ENCODE results near the gene UBE2N.

The UBE2N gene

GRCh38 chr12:93356214-93356613, 85.5 kb downstream of the UBE2N start:
- no peak for TF ChIP-seq ZNF26 (tag by site-specific recombination; IDR thresholded peaks at IDR 0.05)
- TF ChIP-seq ZNF169 (tag by site-specific recombination; IDR thresholded peaks at IDR 0.05), result no peak
- no peak for TF ChIP-seq ZNF335 (tag by site-specific recombination; conservative IDR thresholded peaks at IDR 0.05)
- no peak for TF ChIP-seq TSHZ1 (tag by site-specific recombination; IDR thresholded peaks at IDR 0.05; ENCODE audit: borderline replicate concordance)
- TF ChIP-seq ZBTB21 (tag by site-specific recombination; IDR thresholded peaks at IDR 0.05), result no peak
- no peak for TF ChIP-seq ZNF354C (tag by site-specific recombination; IDR thresholded peaks at IDR 0.05; ENCODE audit: borderline replicate concordance, low read depth)
- no peak for TF ChIP-seq ZNF664 (tag by site-specific recombination; IDR thresholded peaks at IDR 0.05)
- TF ChIP-seq ZNF777 (tag by site-specific recombination; IDR thresholded peaks at IDR 0.05; ENCODE audit: borderline replicate concordance), result no peak
- no peak for TF ChIP-seq ZNF148 (tag by site-specific recombination; IDR thresholded peaks at IDR 0.05; ENCODE audit: borderline replicate concordance)
- TF ChIP-seq SP2 (tag by site-specific recombination; IDR thresholded peaks at IDR 0.05), result no peak
- no peak for TF ChIP-seq GLI2 (tag by site-specific recombination; IDR thresholded peaks at IDR 0.05; ENCODE audit: borderline replicate concordance, low read depth)
- no peak for TF ChIP-seq REPIN1 (tag by site-specific recombination; IDR thresholded peaks at IDR 0.05; ENCODE audit: low read depth)
- Histone ChIP-seq H3K36me3 (ENCODE audit: control insufficient read depth in 2 of 2, insufficient read depth in 1 of 2, low read length in 2 of 2) (no peaks in the 10 kb centered on the region), H3K4me1 (ENCODE audit: control insufficient read depth, insufficient read depth, low read length) (no peaks in the 10 kb centered on the region), H3K27ac (ENCODE audit: extremely low read depth, low read depth, low read length) (no peak overlapping the region), H3K9me3 (ENCODE audit: control insufficient read depth, insufficient read depth, low read depth, low read length) (no peaks in the 10 kb centered on the region), H3K4me3 (ENCODE audit: low read depth, low read length) (no peak overlapping the region)
- POLR2A ChIA-PET, result no interaction called here
- CTCF ChIA-PET, result no interaction called here

Measured in HEK293 (cell line).